Pons (tissue), 1 donor: ENCODE measurements around the gene PHLDB3.

Experiments
- DNase-seq: peaks from one replicate; pipeline ENCODE4 v3.0.0-alpha.2; 2016; ENCODE audit warnings: low spot score

Gene PHLDB3

DNA sequence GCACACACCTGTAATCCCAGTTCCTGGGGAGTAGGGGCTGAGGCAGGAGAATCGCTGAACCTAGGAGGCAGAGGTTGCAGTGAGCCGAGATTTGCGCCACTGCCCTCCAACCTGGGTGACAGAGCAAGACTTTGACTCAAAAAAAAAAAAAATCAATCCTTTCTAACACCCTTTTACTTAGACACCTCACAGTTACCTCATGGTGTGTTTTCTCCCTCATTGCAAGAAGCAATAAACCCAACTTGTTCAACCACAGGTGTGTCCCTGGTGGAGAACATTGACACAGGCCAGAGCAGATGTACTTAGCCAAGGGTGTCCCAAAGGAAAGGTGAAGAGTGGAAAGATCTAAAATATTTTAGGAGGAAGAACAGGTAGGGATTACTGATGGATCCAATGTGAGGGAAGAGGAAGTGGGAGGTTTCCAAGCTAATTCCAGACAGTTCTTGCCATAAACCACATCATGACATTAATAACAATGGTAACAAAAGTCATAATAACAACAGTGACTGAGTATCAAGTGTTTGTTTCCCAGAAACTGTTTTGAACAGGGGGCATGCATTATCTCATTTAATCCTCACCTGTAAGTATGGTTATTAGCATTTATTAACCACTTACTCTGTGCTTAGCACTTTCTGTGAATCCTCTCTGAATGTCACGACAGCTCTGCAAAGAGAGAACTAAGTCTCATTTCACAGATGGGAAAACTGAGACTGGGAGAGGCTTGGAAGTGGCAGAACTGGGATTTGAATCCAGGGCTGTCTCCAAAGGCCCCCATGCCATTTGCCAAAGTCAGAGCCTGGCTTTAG is 36.0 kb downstream of the PHLDB3 start:
- no peak for DNase-seq

DNA sequence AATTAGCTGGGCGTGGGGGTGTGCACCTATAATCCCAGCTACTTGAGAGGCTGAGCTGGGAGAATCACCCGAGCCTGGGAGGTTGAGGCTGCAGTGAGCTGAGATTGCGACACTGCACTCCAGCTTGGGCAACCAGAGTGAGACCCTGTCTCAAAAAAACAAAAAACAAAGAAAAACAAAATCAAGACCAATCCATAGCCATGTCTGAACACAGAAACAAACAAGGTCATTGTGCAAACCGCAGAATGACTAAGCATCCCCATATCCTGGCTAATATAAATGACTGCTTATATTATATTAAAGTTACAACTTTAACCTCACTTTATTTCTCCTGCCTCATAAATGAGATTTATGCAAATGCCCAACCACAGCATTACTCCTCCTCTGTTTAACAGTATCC is 36.8 kb downstream of the PHLDB3 start:
- no peak for DNase-seq

DNA sequence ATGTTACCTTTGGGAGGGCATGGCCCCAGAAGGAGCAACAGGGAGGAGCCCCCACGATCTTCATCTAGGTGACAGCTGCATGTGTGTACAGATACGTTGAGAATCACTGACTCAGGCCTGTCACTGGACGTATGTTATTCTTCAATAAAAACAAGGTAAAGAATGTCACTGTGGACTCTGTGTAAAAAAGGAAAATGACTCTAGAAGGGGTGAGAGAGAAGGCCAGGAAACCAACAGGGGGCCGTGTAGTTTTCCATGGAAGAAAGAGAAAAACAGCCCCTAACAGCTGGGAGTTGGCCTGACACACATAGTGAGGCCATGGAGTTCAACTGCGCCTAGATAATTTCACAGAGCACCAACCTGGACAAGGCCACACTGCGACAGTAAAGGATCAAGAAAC is 37.3 kb downstream of the PHLDB3 start:
- DNase-seq = no peak

DNA sequence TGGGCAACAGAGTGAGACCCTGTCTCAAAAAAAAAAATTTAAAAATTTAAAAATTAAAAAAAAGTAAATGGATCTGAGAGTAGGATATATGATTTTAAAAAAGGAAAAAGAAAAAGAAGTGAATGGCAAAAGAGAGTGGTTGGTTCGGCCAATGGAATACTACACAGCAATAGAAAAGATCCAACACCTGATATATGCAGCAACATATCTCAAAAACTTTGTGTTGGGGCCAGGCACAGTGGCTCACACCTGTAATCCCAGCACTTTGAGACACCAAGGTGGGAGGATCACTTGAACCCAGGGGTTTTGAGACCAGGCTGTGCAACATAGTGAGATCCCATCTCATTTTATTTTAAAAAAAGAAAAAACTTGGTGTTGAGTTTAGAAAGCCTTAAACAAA is 37.8 kb downstream of the PHLDB3 start:
- no peak for DNase-seq

DNA sequence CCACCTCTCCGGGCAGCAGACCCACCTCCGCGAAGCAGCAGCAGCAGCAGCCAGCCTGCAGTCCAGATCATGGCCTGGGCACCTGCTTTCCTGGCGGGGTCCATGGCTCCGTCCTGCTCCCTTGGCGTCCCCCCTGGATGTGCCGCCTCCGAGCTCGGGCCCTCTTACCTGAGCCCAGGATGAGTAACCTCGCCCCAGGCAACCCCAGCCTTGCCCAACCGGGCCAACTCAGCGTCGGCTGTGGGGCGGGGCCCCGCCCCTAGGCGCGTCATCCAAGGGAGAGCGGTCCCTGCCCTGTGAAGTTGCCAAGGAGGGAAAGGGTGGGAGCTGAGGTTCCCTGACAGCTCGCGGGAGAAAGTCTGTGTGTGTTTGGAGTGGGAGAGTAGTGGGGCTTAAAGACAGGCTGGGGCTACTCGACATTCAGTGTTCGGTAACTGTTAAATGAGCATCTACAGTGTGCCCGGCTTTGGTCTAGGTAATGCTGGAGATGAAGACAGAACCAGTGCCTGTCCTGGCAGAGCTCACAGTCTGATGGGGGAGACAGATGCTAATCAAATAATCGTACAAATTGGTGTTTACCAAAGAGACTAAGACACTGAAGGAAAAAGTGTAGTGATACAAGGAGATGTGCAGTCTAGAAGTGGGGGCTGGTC is 39.0 kb downstream of the PHLDB3 start, which contains the start of gene LYPD3:
LYPD3 (minus strand) TSS at position 141 of the 653 bp plus-strand sequence; CDS start at position 104, 37 bp downstream.
- DNase-seq = no peak

DNA sequence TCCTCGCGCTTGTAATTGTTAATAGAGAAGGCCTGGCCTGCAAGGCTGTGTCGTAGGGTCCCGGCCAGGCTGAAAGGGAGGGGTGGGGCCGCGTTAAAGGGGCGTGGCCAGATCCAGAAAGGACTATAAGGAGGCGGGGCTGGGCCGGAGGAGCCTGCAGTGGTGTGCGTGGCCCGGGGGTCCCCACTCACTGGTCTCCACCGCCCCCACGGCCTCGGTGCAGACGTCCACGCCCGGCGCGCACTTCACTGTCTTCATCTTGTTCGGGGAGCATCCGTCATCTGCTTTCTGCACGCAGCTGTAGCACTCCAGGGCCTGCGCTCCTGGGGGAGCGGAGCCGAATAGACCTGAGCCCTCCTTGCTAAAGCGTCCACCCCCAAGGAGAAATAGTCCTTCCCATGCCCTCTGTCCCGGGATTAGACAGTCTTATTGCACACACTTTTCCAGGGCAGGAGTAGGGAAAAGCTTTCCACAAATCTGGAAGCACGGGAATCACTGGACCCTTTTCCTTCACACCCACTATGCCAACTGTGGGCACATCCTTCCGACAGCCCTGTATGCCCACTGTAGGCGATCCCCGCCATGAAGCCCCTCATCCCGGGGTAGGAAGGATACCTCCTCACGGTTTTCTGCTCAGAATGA is 40.3 kb downstream of the PHLDB3 start:
- no peak for DNase-seq

DNA sequence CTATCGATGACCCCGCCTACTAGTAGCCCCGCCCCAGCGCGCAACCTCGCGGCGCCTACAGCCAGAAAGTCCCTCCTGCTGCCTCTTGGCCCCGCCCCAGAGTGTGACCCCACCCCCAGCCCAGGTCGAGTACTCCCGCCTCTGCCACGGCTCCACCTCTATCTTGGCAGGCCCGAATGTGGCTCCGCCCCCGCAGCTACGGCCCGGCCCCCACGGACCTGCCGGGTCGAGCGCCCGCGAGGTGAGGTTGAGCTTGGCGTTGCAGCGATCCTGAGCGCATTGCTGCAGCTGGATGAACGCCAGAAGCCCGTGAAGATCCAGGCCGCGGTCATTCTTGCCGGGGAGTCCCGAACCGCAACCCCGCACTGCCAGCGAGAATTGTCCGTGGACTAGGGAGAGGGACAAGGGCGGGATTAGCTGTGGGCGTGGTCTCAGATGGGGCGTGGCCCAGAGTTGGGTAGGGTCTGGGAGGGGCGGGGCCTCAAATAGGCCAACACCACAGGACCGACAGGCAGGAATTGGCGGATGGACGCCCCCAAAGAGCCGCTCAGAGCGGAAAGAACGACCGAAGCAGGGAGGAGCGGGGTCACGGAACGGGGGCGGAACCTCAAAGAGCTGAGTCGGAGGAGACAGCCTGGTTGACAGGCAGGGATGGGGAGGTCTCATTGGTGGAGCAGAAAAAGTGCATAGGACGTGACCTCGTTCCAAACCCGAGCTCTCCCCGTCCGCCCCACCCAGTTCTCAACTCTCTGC is 41.0 kb downstream of the PHLDB3 start:
- peak; percentile 90 for DNase-seq

DNA sequence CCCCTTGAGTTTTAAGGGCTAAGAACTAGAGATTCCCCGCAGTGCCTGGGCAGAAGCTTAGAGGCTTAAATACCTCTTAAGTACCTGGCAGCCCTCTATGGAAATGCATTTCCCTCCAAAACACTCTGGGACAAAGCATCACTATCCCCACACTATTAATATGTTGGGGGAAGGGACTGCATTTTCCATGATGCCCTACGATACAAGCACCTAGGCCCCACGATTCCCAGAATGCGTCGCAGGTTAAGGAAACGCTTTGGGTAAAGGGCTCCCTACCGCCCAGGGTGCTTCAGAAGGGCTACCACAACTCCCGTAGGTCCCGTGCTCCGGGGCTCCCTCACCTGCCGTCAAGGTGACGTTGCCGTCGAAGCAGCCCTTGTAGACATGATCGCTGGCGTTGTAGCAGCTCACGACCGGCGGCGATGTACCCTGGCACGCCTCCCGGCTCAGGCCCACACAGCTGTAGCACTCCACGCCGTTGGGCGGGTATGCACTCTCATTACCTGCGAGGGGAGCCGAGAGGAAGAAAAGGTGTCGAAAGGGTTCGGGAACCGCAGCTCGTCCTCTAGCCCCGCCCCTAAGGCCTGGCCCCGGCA is 41.7 kb downstream of the PHLDB3 start:
- no peak for DNase-seq

DNA sequence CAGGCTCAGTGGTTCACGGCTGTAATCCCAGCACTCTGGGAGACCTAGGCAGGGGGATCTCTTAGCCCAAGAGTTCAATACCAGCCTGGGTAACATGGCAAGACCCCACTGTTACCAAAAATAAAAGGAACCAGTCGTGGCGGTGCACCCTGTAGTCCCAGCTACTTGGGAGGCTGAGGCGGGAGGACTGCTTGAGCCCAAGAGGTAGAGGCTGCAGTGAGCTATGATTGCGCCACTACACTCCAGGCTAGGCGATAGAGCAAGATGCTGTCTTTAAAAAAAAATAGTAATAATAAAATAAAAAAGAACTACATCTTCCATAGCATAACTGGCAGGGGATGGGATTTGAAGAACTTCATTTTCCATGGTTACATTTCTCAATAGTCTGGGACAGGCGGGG is 42.2 kb downstream of the PHLDB3 start:
- DNase-seq = no peak

DNA sequence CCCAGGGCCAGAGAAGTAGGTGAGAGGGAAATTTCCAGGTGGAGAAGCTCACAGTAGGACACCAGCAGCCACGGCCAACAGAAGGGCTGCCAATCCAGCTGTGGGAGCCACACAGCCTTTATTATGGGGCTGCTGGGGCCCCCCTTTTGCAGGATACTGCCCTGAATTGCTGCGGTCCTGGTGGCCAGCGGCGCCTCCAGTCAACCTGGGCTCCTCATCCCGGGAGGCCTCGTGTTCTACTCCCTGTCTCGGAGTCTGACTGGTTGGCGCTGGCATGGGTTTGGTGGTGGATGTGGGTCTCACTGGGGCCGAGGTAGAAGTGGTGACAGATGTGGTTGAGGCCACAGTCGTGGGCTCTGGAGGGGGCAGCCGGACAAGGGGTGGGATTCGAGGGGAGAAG is 43.2 kb downstream of the PHLDB3 start:
- no peak for DNase-seq

DNA sequence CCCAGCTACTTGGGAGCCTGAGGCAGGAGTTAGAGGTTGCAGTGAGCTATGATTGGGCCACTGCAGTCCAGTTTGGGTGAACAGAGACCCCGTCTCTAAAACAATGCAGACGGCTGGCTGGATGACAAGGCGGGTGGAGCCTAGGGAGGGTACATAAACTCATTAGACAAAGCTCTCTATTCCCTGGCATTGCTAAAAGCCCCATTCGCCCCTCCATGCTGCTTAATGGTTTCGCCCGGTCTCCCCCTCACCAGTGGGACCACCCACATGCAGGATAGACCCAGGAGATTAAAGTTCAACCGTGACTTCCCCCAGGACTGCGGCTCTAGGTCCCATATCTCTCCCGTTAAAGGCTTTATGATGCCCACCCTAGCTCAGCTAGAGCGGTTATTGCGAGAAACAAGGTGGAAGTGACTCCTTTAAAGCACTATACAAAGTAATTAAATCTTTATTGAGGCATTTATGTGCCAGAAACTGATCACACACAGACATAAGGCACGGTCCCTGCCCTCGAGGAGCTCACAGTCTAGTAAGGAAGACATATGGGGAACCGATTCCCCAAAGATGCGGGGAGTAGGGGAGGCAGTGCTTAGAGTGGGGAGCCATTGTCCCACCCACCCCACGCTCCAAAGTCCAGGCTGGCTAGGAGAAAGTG is 44.1 kb downstream of the PHLDB3 start:
- DNase-seq = no peak

DNA sequence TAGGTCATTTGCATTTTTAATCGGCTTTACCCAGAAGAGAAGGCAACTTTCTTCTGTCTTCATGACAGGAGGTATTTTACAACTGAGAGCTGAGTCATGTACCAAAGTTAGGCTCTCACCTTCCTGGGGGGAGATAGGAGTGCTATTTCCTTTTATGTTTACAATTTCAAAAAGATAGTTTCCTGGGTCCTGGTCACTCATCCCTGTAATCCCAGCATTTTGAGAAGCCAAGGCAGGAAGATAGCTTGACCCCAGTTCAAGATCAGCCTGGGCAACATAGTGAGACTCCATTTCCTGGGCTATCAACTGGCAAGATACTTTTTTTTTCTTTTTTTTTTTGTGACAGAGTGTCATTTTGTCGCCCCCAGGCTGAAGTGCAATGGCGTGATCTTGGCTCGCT is 46.7 kb downstream of the PHLDB3 start:
- no peak for DNase-seq

DNA sequence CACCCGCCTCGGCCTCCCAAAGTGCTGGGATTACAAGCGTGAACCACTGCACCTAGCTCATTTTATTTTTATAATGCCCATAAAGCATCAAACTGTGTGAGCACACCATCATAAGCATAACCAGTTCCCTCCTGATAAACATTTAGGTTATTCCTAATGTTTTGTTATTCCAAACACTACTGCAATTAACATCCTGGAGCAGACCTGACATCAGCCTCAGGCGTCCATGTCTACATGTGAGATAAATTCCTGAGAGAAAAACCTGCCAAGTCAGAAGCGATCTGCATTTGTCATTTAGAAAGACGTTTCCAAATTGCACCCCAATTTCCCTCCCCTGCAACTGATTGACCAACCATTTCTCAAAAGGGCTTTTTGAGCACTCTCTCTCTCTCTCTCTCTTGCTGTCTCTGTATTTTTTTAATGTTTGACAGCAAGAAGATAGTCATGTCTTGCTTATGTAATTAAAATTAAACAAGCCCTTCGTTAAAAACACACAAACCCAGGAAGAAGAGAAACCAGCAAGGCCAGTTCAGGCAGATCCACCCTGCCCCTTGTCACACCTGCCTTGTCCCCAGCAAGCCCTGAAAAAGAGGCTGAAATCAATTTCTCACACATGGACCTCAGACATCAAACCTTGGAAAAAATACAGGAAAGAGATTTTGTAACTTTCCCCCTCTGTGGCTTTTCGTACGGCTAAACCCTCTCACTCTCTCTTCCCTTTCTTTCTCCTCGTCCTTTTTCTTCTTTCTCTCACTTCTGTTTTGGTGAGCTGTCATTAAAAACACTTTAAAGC is 49.0 kb downstream of the PHLDB3 start:
- no peak for DNase-seq

DNA sequence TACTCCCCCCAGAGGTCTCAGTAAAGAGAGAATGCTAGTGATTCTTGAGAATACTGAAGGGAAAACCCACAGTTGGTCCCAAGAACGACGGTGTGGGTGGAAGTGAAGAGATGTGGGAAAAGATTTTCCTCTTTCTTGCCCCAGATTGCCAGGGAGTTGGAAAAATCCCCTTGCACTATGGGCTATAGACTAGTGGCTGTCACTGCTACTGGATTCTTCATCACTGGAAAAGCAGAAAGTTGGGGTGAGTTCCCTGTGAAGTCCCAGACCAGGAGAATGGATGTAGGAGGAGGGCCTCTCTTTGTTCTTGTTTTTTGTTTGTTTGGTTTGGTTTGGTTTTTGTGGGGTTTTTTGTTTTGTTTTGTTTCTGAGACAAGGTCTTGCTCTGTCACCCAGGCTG is 50.5 kb downstream of the PHLDB3 start:
- no peak for DNase-seq

DNA sequence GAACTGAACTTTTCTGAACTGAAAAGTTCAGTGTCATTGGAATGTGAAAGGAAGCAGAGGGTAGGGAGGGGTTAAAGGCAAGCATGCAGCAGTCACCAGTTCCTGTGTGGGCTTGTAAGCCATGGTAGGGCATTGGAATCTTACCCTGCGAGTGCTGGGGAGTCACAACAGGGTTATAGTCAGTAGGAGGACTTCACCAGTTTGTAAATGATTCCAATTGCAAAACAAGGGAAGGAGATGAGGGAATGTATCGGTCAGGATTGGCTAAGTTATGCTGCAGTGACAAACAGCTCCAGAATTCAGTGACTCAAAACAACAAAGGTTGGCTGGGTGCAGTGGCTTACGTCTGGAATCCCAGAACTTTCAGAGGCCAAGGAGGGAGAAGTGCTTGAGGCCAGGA is 52.0 kb downstream of the PHLDB3 start:
- DNase-seq = no peak

DNA sequence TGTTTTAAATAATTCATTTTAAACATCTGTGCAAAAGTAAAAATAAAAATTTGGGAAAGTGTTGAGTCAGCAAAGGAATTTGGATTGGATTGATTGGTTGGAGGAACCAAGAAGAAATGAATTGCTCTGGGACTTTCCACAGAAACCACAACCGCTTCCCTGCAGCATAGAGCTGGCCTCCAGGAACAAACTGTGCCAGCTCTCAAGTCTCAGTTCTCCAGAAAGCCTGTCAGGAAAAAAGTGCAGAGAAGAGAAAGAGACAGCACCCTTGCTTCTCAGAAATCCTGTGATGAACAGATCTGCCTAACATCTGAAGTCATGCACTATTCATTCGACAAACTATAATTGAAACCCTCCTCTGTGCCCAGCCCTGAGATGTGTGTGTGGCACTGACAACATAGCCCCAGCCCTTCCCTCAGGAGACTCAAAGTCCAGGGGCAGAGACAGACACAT is 54.0 kb downstream of the PHLDB3 start:
- no peak for DNase-seq

DNA sequence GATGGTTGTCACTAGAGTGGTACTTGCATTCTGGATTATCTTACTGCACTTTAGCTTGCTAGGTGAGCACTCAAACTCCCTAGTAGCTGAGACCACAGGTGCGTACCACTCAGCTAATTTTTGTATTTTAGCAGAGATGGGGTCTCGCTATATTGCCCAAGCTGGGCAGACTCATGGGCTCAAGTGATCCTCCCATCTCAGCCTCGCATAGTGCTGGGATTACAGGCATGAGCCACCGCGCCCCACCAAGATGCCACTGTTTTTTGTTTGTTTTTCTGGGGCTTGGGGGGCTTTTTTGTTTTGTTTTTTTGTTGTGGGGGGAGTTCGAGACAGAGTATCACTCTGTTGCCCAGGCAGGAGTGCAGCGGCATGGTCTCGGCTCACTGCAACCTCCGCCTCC is 56.9 kb downstream of the PHLDB3 start:
- DNase-seq = no peak

DNA sequence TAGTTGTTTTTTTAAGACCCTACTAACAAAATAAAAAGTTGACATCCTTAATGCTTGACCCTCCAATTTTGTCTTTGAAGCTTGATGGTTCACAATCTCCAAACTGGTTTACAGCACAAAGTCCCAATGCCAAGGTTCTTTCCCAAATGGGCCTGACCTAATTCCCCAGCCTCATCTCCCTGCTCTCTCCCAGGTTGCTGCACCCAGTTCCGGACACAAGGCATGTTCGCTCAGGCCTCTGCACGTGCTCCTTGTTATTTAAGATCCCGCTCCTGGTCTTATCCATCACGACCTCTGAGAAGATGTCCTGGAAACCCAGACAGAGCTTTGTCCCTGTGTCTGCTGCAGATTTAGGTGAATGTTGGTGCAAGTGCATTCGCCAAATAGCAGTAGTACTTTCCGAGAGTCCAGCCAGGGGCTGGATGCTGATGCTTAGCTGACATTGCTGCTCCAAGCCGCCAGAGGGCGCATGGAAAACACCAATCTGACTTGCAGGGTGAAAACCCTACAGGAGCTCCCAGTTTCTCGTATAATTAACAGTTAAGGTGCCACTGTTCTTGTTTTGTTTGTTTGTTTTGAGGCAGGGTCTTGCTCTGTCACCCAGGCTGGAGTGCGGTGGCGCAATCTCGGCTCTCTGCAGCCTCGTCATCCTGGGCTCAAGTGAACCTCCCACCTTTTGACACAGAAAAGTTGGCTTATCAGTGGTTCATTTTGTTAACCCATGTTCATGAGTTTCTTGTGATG is 57.6 kb downstream of the PHLDB3 start:
- peak; percentile 82 for DNase-seq

DNA sequence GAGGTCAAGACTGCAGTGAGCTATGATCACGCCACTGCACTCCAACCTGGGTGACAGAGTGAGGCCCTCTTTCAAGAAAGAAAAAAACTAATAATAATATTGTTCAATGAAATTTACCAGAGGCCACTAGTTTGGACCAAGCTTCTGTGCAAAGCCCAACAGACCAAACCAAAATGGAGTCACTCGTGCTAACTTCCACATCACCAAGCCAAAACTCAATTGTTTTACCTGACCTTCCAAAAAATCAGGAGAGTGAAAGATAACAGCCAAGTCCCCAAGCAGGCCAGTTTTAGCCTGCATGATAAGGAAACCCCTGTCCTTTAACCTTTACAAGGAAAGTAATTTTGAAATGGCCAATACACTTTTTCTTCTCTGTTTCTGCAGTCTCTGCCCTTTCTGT is 59.1 kb downstream of the PHLDB3 start:
- DNase-seq = no peak
